Cardiac fibroblast (primary cell): ENCODE measurements around the gene DAND5.

Experiments
- DNase-seq, 2 donors: peaks; one replicate each; pipeline versions ENCODE4 v3.0.0 to v3.0.0-alpha.2; 2010; ENCODE audit warnings: low read depth in 2 of 2
- H3K4me3 ChIP-seq, 2 donors: replicated peaks in 1 of 2; 1 replicate in 1 of 2; 2 replicates in 1 of 2; pipeline ENCODE4 v1.5.1; 2011; ENCODE audit warnings: low read depth in 2 of 2, low read length in 2 of 2, mild to moderate bottlenecking in 2 of 2, moderate library complexity in 1 of 2
- CTCF ChIP-seq: IDR thresholded peaks from one replicate; pipeline ENCODE4 v1.5.1; 2011; ENCODE audit warnings: low read depth, mild to moderate bottlenecking, low read length, inconsistent platforms

The DAND5 gene

DNA sequence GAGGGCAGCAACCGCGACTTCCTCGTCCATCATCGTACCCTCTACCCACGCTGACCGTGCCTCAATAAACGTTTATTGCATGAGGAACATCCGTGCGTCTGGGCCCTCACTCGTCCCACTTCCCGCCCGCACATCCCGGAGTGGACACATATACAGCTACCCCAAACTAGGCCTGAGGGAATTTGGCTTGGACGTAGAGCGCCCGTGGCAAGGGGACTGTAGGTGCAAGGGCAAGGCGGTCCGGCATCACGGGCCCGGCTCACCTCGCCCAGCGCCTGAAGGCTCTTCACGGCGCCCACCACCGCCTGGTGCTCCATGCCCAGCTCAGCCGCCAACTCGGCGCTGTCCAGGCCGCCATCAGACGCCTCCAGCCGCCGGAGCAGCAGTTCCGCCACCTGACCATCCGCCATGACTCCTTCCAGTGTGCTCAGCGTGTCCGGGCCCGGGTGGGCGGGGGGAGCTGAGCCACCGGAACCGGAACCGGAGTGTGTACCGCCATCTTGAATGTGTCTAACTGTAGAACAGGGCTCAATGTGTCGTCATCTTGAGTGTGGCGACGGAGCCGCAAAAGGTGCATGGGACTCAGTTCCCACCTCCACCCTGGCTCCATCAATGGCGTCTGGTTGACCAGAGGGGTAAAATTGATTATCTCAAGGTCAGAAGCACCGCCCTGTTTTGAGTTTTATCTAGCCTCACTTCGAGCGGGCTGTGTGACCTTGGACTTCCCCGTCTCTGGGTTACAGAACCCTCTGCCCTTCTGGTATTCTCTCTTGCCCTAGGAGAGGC, 35.9 kb upstream of the DAND5 start, which contains the start of gene FARSA:
Gene FARSA (minus strand): TSS at position 425 of the 786 bp plus-strand sequence. CDS start 15 bp downstream, at position 410.
- TF ChIP-seq CTCF = no peak
- peak within 1 kb of the TSS; percentile 98 to 99 for H3K4me3 ChIP-seq
- DNase-seq = peak; percentile 92

GRCh38 chr19:12935071-12935470, 34.3 kb upstream of the DAND5 start:
- no peak for DNase-seq
- no peak for TF ChIP-seq CTCF
- H3K4me3 ChIP-seq = no peak overlapping the region

DNA sequence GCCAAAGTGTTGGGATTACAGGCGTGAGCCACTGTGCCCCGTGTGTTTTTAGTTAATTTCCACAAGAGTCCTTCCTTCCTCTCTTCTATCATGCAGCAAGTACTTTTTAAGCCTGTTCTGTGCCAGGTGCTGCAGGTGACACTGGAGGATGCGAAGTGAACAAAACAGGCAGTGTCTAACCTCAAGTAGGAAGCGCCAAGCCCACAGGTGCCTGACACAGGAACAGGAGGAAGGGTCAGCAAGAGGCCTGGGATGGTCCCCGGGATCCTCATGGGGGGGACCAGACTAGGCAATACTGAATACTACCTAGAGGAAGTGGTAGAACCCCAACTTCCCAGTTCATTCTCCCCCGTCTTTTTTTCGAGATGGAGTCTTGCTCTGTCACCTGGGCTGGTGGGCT, 32.8 kb upstream of the DAND5 start:
- no peak overlapping the region for H3K4me3 ChIP-seq
- TF ChIP-seq CTCF = no peak
- DNase-seq = no peak

GRCh38 chr19:12937093-12937926, 32.1 kb upstream of the DAND5 start:
- H3K4me3 ChIP-seq = peak overlapping the region; percentile 54 to 60
- DNase-seq = no peak
- no peak for TF ChIP-seq CTCF

DNA sequence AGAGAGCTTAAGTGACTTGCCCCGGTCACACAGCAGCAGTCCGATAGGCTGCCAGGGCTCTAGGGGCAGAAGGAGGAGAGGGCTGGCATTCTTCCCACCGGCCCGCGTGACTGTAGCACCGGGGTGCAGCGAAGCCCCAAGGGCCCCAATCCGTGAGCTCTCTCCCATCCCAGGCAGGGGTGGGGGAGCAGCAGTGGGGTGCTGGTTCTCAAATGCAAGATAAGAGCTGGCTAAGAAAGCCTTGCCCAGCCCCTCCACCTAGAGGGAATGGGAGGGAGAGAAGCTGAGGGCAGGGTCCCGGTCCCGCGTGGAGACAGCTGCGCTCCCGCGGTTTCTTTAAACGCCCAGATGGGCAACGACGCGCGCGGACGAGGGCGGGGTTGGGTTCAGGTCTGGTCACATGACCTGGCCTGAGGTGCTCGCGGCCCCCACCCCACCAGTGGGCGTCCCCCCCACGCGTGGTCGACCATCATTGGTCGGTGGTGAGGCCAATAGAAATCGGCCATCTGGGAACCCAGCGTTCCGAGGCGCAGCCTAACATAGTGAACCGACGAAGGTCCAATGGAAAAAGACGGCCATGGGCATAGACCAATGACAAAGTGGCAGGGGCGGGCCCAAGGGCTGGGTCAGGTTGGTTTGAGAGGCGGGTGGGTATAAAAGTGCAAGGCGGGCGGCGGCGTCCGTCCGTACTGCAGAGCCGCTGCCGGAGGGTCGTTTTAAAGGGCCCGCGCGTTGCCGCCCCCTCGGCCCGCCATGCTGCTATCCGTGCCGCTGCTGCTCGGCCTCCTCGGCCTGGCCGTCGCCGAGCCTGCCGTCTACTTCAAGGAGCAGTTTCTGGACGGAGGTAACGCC, 31.2 kb upstream of the DAND5 start, which contains the start of gene CALR:
Gene CALR (plus strand): TSS at position 683 of the 852 bp plus-strand sequence. CDS start 71 bp downstream, at position 754.
- no peak for TF ChIP-seq CTCF
- peak within 1 kb of the TSS; percentile 100 for H3K4me3 ChIP-seq
- DNase-seq = peak; percentile 100

- peak; percentile 11 for TF ChIP-seq CTCF
- H3K4me3 ChIP-seq = peak overlapping the region; percentile 100
- DNase-seq = peak; percentile 54 to 56
These were observed 30.4 kb upstream of the DAND5 start for GRCh38 chr19:12938779-12939601.
